Activated naive CD8-positive, alpha-beta T cell treated with anti-CD3 and anti-CD28 coated beads for 36 hours (primary cell): ENCODE measurements around the gene IGF2BP2. TPM values are rescaled to one million over a fixed set of nuclear protein-coding genes. Genes with fewer than 3 reads are reported as not detected.

Source experiments
- DNase-seq: peaks from one replicate; pipeline ENCODE4 v3.0.0; 2021
- H3K27ac Mint-ChIP-seq: one replicate; pipeline ENCODE4 v1.8.0; 2022; ENCODE audit warnings: mild to moderate bottlenecking, moderate library complexity, mixed read lengths
- H3K27me3 Mint-ChIP-seq: one replicate; pipeline ENCODE4 v1.8.0; 2022; ENCODE audit warnings: mild to moderate bottlenecking, mixed read lengths
- H3K36me3 Mint-ChIP-seq: one replicate; pipeline ENCODE4 v1.8.0; 2021; ENCODE audit warnings: mild to moderate bottlenecking, mixed read lengths
- H3K4me1 Mint-ChIP-seq: one replicate; pipeline ENCODE4 v1.8.0; 2021; ENCODE audit warnings: mixed read lengths
- H3K4me3 Mint-ChIP-seq: one replicate; pipeline ENCODE4 v1.8.0; 2022; ENCODE audit warnings: mild to moderate bottlenecking, moderate library complexity, mixed read lengths
- H3K9me3 Mint-ChIP-seq: one replicate; pipeline ENCODE4 v1.8.0; 2022; ENCODE audit warnings: mixed read lengths
- total RNA-seq, 2 experiments: library from RNA; stranded (reverse); gene quantifications; one replicate each; pipeline ENCODE4 v1.2.3, GENCODE V29; 2021

Gene IGF2BP2
- total RNA-seq, 2 experiments from 2014 or later: 0.28 to 0.41 TPM

GRCh38 chr3:185728630-185729336, 96.1 kb downstream of the IGF2BP2 start:
- H3K36me3 Mint-ChIP-seq: no peaks in the 10 kb centered on the region
- H3K9me3 Mint-ChIP-seq: no peaks in the 10 kb centered on the region
- peaks cover 9% of the 10 kb centered on the region for H3K27me3 Mint-ChIP-seq
- no peak for DNase-seq
- H3K4me3 Mint-ChIP-seq: no peak overlapping the region
- H3K4me1 Mint-ChIP-seq: no peaks in the 10 kb centered on the region
- no peak overlapping the region for H3K27ac Mint-ChIP-seq

DNA sequence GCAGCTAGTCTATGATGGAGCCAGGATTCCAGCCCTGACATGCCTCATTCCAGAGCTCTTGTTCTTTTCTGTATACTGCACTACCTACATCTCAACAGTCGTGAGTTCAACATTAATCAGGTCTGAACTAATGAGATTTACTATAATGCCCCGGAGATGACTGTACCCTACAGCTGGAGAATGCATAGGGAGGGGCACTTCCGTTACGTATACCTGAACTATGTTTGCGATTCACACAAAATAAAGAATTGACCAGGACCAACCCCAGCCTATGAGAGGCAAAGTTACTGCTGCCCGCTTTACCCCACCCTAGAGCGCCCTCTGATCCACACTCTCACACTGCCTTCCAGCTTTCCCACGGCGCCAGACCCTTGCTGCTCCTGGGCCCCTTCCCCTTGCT, 97.0 kb downstream of the IGF2BP2 start:
- Mint-ChIP-seq H3K36me3 (no peaks in the 10 kb centered on the region), H3K27ac (no peak overlapping the region), H3K27me3 (peaks cover 6% of the 10 kb centered on the region), H3K4me1 (no peaks in the 10 kb centered on the region), H3K4me3 (no peak overlapping the region), H3K9me3 (no peaks in the 10 kb centered on the region)
- DNase-seq: no peak

- DNase-seq: no peak
- Mint-ChIP-seq H3K9me3 (no peaks in the 10 kb centered on the region), H3K4me3 (no peak overlapping the region), H3K27me3 (no peaks in the 10 kb centered on the region), H3K36me3 (no peaks in the 10 kb centered on the region), H3K4me1 (no peaks in the 10 kb centered on the region), H3K27ac (no peak overlapping the region)
Measured at GRCh38 chr3:185726254-185726967, 98.4 kb downstream of the IGF2BP2 start.

GRCh38 chr3:185724761-185725160, 100.1 kb downstream of the IGF2BP2 start:
- no peaks in the 10 kb centered on the region for H3K27me3 Mint-ChIP-seq
- DNase-seq: no peak
- no peaks in the 10 kb centered on the region for H3K36me3 Mint-ChIP-seq
- H3K4me3 Mint-ChIP-seq: no peak overlapping the region
- H3K27ac Mint-ChIP-seq: no peak overlapping the region
- H3K9me3 Mint-ChIP-seq: no peaks in the 10 kb centered on the region
- no peaks in the 10 kb centered on the region for H3K4me1 Mint-ChIP-seq

DNA sequence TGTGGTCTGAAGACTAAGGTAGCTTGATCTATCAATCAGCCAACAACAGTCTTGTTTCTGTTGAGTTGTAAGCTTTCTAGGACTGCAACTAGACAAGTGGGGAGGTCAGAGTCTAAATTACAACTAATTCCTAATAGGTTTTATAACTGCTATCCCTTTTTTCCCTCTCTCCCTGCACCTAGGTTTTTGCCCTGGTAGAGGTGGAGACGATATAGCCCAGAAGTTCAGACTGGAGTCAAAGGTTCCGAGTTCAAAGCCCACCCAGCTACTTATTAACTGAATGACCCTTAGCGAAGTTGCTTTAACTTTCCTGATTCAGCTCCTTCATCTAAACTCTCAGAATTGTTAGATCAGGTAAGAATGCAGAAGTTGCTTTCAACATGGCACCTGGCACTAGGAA, 100.6 kb downstream of the IGF2BP2 start:
- Mint-ChIP-seq H3K9me3 (no peaks in the 10 kb centered on the region), H3K27me3 (no peaks in the 10 kb centered on the region), H3K4me3 (no peak overlapping the region), H3K4me1 (no peaks in the 10 kb centered on the region), H3K36me3 (no peaks in the 10 kb centered on the region), H3K27ac (no peak overlapping the region)
- no peak for DNase-seq

DNA sequence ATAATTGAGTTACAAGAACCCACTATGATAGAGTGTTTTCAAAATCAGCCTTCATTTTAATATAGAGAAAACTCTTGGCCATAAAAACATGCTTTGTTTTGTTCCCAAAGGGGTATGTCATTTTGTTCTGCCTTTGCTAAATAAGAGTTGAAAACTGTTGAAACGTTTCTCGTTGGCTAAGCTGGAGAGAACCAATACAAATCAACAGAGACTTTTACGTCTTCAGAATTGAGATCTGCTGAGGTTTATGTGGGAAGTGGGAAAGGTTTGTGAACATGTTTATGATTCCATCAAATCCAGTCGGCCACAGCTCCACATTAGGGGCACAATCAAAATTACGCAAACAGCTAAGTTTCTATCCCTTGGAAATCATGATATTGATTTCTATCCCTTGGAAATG, 102.0 kb downstream of the IGF2BP2 start:
- Mint-ChIP-seq H3K9me3 (no peaks in the 10 kb centered on the region), H3K27ac (no peak overlapping the region), H3K27me3 (no peaks in the 10 kb centered on the region), H3K36me3 (no peaks in the 10 kb centered on the region), H3K4me3 (no peak overlapping the region), H3K4me1 (no peaks in the 10 kb centered on the region)
- no peak for DNase-seq

DNA sequence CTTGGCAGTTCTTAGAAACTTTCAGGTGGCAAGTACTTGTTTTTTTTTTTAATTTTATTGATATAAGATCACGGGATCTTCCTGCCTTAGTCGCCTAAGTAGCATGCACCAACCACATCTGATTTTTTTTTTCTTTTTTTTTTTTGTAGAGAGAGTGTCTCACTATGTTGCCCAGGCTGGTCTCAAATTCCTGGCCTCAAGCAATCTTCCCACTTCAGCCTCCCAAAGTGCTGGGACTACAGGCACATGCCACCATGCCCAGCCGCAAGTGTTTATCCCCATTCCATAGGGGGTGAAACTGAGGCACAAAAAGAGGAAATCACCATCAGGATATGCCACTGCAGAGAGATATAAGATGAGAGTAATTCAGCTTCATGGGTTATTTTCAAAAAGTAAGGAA, 102.9 kb downstream of the IGF2BP2 start:
- Mint-ChIP-seq H3K27ac (no peak overlapping the region), H3K4me3 (no peak overlapping the region), H3K4me1 (no peaks in the 10 kb centered on the region), H3K9me3 (no peaks in the 10 kb centered on the region), H3K27me3 (no peaks in the 10 kb centered on the region), H3K36me3 (no peaks in the 10 kb centered on the region)
- no peak for DNase-seq

GRCh38 chr3:185720326-185720725, 104.5 kb downstream of the IGF2BP2 start:
- Mint-ChIP-seq H3K9me3 (no peaks in the 10 kb centered on the region), H3K4me1 (no peaks in the 10 kb centered on the region), H3K4me3 (no peak overlapping the region), H3K27ac (no peak overlapping the region), H3K27me3 (no peaks in the 10 kb centered on the region), H3K36me3 (no peaks in the 10 kb centered on the region)
- DNase-seq: no peak

DNA sequence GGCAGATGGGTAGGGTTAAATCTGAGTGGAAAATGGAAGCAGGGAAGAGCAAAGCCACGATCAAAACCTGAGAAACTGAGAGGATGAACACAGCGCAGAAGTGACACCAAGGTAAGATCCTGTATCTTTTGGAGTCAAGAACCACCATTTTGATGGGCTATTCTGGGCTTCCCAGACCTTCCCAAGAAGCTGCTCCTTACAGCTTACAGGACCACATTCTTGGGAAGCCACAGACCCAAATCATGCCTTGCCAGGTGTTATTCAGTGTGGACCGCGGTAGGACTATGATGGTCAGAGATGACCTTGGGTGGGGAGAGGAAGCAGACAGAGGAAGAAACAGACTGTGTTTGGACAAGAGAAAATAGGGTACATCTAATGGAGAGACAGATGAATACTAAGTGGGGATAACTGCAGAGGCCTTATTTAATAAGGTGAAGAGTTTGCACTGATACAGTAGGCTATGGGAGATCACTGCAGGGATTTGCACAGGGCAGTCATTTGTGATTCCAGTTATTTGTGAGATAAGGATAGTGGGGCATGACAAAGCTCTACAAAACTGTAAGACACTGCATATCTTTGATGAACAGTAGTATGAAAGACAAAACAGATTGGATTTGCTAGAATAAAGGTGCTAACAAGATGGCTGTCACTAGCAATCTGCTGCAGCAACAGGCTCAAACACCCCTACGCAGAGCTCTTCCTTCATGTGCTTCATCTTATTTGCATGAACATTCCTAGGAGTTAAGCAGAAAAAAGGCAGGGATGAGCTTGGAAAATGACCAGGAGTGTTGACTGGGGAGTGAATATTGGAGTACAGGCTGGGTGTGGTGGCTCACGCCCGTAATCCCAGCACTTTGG, 105.9 kb downstream of the IGF2BP2 start:
- no peak for DNase-seq

GRCh38 chr3:185717627-185718402, 107.0 kb downstream of the IGF2BP2 start:
- H3K27ac Mint-ChIP-seq: no peak overlapping the region
- H3K9me3 Mint-ChIP-seq: no peaks in the 10 kb centered on the region
- H3K4me1 Mint-ChIP-seq: no peaks in the 10 kb centered on the region
- no peaks in the 10 kb centered on the region for H3K36me3 Mint-ChIP-seq
- H3K27me3 Mint-ChIP-seq: no peaks in the 10 kb centered on the region
- DNase-seq: no peak
- H3K4me3 Mint-ChIP-seq: no peak overlapping the region

More for the DNA sequence above, 105.9 kb downstream of the IGF2BP2 start:
- Mint-ChIP-seq H3K9me3 (no peaks in the 10 kb centered on the region), H3K36me3 (no peaks in the 10 kb centered on the region), H3K4me3 (no peak overlapping the region), H3K27ac (no peak overlapping the region), H3K4me1 (no peaks in the 10 kb centered on the region), H3K27me3 (no peaks in the 10 kb centered on the region)

GRCh38 chr3:185717121-185717520, 107.7 kb downstream of the IGF2BP2 start:
- Mint-ChIP-seq H3K4me3 (no peak overlapping the region), H3K27me3 (no peaks in the 10 kb centered on the region), H3K9me3 (no peaks in the 10 kb centered on the region), H3K27ac (no peak overlapping the region), H3K4me1 (no peaks in the 10 kb centered on the region), H3K36me3 (no peaks in the 10 kb centered on the region)
- DNase-seq: no peak

DNA sequence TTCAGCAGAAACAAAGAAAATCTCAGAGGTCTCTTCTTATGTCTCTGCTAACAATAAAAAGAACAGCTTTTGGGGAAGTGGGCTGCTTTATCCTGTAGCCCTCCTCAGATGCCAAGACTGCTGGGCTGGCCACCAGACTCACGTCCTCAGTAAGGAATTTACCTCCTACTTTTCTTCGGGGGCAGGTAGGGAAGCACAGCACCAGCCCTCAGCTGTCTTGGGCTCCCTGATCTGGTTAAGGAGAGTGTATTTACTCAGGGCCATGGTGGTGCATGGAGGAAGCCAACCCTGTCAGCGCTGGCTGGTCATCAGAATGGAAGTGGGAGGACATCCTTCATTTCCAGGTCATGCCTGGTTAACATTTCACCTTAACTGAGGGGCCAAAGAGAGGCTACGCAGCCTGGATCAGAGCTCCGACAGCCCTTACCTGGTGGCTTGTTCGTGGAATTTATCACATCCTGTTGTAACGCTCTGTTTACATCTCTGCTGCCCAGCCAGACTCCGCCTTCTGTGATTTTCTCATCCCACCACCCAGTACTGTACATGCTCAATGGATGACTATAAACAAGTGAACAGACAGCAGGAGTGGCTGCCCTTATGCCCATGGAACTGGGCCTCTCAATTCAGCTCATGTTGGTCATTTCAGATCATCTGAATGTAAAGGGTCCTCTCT, 108.3 kb downstream of the IGF2BP2 start:
- peaks cover 2% of the 10 kb centered on the region for H3K27me3 Mint-ChIP-seq
- no peak overlapping the region for H3K27ac Mint-ChIP-seq
- no peaks in the 10 kb centered on the region for H3K36me3 Mint-ChIP-seq
- no peak for DNase-seq
- no peak overlapping the region for H3K4me3 Mint-ChIP-seq
- H3K4me1 Mint-ChIP-seq: no peaks in the 10 kb centered on the region
- no peaks in the 10 kb centered on the region for H3K9me3 Mint-ChIP-seq

- Mint-ChIP-seq H3K36me3 (no peaks in the 10 kb centered on the region), H3K4me1 (no peaks in the 10 kb centered on the region), H3K4me3 (no peak overlapping the region), H3K27ac (no peak overlapping the region), H3K27me3 (peaks cover 10% of the 10 kb centered on the region), H3K9me3 (no peaks in the 10 kb centered on the region)
- no peak for DNase-seq
Measured at GRCh38 chr3:185715091-185715490, 109.8 kb downstream of the IGF2BP2 start.

- Mint-ChIP-seq H3K27me3 (peaks cover 15% of the 10 kb centered on the region), H3K4me3 (no peak overlapping the region), H3K9me3 (no peaks in the 10 kb centered on the region), H3K27ac (no peak overlapping the region), H3K4me1 (no peaks in the 10 kb centered on the region), H3K36me3 (no peaks in the 10 kb centered on the region)
- DNase-seq: no peak
Measured at GRCh38 chr3:185714085-185714484, 110.8 kb downstream of the IGF2BP2 start.
